GM19238 (cell line): ENCODE measurements around the gene POLR1E.

ENCODE experiments used
- DNase-seq: peaks from one replicate; pipeline ENCODE4 v3.0.0; 2011; ENCODE audit warnings: low spot score; ENCODE audit not compliant: insufficient read length

Gene POLR1E

DNA sequence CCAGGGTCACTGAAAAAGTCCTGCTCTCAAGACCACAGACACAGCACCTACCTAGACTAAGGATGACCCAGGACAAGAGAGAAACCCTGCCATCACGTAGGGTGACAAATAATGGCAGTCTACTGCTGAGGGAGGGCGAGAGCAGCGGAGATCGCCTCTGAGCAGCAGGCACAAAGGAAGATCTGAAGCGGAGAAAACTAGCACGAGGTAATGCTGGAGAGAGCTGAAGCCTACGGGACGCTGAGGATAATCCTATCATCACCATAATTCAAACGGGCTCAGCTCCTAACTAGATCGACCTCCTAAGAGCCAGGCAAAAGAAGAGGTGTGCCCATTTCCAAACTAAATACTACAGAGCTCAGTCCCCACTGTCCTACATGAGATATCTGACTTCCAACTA lies 49.2 kb downstream of the POLR1E start:
- no peak for DNase-seq

- no peak for DNase-seq
These were observed 52.4 kb downstream of the POLR1E start for GRCh38 chr9:37538099-37538498.

DNA sequence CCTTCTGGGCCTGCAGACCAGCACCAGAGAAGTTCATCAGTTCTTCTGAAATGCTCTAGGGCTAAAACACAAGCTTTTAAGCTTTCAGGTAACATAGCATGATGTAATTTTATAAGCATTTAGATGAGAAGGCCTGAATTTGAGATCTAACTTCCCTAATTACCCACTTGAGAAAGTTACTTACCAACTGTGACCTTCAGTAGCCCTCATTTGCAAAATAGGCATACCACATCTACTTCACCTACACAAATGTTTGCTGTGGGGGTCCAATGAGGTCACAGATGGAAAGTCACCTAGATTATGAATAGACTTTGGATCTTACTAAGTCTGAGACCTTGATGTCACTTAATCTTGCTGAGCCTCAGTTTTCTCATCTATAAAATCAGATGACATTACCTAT lies 53.9 kb downstream of the POLR1E start:
- no peak for DNase-seq

DNA sequence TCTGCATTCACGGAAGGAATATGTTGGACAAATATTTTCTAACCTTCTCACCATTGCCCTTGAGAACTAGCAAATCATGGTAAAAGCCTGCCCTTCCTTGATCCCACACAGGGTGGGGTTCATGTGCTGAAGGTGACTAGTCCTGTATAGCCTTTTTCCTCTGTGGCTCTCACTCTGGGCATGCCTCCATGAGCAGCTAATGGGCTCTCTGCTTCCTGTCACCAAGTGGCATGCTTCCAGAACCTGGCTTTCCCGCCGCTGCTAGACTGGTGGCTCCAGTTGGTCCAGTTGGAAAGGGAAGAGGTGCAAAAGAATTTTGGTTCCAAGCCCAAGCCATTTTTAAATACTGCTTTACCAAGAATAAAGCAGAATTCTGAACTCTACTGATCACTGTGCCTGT lies 54.9 kb downstream of the POLR1E start:
- no peak for DNase-seq

- DNase-seq, result no peak
These were observed 55.7 kb downstream of the POLR1E start for GRCh38 chr9:37541465-37541864.

GRCh38 chr9:37542488-37542887 lies 56.7 kb downstream of the POLR1E start:
- DNase-seq, result no peak

- no peak for DNase-seq
These were observed 57.1 kb downstream of the POLR1E start for GRCh38 chr9:37542895-37543294.

DNA sequence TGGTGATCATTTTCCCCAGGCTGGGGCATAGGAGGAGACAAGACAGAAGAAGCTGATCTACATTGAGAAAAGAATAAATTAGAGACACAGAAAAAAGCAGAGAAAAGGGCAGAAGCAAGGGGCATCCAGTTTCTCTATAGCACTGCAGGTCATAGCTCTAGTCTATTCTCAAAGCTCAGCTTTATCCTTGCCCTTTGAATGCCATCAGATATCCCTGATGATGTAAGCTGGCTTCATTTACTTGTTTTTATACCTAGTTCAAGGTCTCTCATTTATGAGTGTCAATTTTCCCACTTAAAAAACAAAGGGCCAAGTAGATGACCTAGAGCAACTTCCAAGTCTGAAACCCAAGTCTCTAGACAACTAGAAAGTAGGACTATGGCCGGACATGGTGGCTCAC lies 57.7 kb downstream of the POLR1E start:
- DNase-seq, result no peak

- DNase-seq, result no peak
These were observed 61.7 kb downstream of the POLR1E start for GRCh38 chr9:37547328-37547878.

GRCh38 chr9:37549527-37549926 lies 63.8 kb downstream of the POLR1E start:
- no peak for DNase-seq

DNA sequence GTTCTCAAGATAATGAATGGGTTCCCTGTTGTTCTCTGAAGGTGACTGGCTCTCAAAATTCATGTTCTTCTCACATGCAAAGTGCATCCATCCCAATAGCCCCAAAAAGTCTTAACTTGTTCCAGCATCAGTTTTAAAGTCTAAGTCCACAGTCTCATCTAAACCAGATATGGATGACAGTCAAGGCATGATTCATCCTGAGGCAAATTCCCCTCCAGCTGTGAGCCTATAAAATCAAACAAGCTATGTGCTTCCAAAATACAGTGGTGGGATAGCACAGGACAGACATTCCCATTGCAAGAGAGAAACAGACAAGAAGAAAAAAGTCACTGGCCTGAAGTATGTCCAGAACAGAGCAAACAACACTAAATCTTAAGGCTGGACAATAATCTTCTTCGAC lies 65.0 kb downstream of the POLR1E start:
- no peak for DNase-seq

DNA sequence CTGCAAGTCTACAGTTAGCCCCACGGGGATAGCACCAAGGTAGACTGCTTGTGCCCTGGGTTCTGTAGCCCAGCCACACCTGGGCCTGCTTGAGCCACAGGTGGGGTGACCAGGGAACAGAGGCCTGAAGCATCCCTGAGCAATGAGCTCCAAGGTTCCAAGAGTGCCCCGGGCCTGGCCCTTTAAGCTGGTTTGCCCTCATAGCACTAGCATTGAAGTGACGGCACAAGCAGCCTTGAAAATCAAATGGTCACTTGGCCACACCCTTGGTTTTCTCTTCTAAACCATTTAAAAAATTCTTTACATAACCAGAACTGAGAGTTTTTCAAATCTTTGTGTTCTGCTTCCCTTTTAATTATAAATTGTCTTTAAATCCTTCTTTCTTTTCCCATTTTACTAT lies 65.7 kb downstream of the POLR1E start:
- DNase-seq, result no peak

- DNase-seq, result no peak
These were observed 66.1 kb downstream of the POLR1E start for GRCh38 chr9:37551888-37552287.
